Dedifferentiated amniotic fluid mesenchymal stem cell (primary cell): ENCODE measurements around the gene ALG2.

Experiments used
- DNase-seq: peaks from one replicate; pipeline ENCODE4 v3.0.0-alpha.2; 2016; ENCODE audit errors: extremely low spot score

The ALG2 gene

DNA sequence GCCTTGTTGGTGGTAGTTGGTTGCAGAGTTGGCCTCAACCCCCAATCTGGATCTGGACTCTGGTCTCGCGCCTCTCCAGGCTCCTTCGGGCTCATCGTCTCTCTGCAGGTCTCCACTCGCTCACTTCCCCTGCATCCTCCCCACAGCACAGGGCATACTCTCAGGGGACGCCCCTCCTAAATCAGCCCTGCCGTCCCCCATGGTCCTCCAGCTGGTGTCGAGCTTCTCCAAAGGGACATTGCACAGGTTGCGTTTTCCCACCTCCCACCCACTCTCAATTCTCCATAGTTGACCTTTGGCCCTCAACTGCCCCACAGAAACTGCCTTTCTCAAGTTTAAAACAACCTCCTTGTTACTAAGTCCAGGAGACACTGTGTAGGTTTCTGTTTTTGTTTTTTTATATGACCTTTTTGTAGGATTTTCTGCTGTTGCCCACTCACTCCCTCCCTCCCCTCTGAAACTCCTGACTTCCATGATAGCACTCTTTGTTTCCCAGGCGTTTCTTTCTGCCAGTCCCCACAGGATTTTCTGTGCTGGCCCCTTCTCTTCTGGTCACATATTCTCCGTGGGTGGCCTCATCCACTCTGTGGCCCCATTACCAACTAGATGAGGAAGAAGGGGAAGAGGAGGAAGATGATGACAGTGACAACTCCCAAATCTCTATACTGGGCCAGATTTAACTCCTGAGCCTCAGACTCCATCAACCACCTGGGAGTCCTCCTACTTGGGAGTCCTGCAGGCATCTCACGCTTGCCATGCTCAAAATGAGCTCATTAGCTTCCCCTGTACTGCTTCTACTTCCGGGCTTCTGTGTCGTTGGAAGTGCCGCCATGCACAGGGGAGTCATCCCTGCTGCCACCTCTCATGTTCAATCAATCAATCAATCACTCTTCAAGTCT lies 50.3 kb downstream of the ALG2 start:
- DNase-seq = no peak

DNA sequence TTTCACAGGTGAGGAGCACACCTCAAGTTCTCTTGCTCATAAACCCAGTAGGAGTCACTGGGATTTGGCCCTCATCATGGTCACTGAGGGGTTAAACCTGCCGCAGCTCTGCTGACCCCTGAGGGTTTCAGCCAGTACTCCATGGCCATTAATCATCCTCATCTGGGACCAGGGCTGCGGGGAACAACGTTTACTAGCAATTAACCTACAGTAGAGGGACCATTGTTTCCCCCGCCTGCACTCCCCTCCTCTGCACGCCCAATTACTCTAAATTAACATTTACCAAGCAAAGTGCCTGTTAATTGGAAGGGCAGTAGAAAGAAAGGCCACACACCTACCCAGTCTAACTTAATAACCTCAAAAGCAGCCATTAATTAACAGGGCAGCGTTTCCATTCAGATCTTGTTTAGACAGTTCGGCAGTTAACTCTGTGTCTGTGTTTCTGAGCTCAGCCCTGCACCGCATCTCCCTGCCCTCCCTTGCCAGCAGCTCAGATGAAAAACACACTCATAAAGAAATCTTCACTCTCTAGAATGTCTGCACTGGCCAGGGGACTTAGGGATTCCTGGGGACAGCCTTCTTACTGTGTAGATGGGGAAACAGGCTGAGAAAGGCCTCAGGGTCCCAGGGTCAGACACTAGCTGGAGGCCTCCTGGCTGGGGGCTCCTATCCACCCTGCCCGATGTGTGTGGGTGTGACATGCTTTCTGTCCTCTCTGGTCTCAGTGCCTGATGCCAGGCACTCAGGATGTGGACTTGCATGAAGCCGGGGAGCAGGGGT lies 51.6 kb downstream of the ALG2 start:
- DNase-seq = no peak

DNA sequence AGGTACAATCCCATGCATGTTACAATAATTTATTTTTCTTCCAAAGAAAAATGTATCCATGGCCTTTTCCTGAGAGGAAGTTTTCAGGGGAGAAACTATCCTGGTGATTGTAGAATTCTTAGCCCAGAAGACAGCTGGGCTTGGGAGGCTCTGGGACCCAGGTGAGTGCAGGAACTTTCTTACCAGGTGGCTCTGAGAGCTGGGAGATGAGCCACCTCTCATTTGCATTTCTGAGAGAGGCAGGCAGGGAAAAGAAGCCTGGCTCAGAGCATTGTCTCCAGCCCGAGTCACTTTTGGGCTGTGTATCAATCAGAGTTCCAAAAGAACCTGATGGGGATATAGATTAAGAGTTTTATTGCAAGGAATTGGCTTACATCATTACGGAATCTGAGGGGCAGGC lies 52.7 kb downstream of the ALG2 start:
- no peak for DNase-seq

DNA sequence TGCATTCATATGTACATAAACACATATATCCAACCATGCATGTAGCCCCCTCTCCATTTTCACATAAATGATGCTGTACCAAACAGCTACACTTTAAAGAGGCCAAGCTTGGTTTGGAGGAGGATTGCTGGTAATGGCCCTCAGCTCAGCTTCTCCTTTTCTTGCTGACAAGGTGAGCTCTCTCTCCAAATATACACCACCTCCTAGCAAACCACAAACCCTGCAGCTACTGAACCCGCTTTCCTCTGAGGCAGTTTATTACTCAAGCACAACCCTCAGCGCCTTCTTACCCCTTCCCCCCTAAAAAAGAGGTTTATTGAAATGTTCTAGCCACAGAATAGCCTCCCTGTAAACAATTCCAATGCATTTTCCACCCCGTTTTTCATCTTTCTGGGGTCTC lies 54.0 kb downstream of the ALG2 start:
- DNase-seq = no peak

DNA sequence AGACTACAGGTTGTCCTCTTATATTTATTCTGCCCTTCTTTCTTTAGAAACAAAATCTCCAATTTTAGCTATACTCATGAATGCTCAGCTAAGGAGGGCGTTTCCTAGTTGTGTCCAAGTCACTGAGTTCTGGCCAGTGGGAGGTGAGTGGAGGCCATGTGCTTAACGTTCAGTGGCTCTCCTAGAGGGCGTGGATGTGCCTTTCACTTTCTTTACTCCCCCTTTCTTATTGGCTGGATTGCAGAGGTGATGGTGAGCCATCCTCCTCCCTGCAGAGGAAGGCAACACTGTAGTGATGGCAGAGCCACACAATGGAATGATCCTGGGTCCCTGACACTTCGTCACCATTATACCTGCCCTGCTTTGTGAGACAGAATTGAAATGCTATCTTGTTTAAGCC lies 54.6 kb downstream of the ALG2 start:
- DNase-seq = no peak
